Adrenal gland (tissue), 5 donors: ENCODE measurements around the gene LAT.

ENCODE experiments used
- CTCF ChIP-seq, 6 experiments: fragments of 450-650 bp in 4 of 6; fragments of 200-600 bp in 2 of 6; sonication (generic) in 1 of 6; IDR thresholded peaks; 1 replicate in 5 of 6; 2 replicates in 1 of 6; pipeline versions ENCODE4 v1.5.1 to v1.8.0; 2016 to 2021; ENCODE audit warnings: antibody characterized with exemption in 6 of 6, mild to moderate bottlenecking in 2 of 6, moderate library complexity in 1 of 6
- POLR2A ChIP-seq, 2 donors: fragments of 450-650 bp; IDR thresholded peaks; one replicate each; pipeline ENCODE4 v1.6.1; 2017; ENCODE audit warnings: antibody characterized with exemption in 2 of 2, mild to moderate bottlenecking in 2 of 2, moderate library complexity in 1 of 2
- donor health status: DM: no; HTN: no; CAD: no.

GRCh38 chr16:28984619-28985135 lies at the start of gene LAT:
- TF ChIP-seq POLR2A (IDR thresholded peaks at IDR 0.05) = no peak
- no peak for TF ChIP-seq CTCF (IDR thresholded peaks at IDR 0.05)
